ENCODE measurements around the gene KCP. TPM values are rescaled to one million over a fixed set of nuclear protein-coding genes. Genes with fewer than 3 reads are reported as not detected.

KCP gene
- total RNA-seq, 4 donors from 2014 or later = 0.16 to 2.3 (median 1.1) TPM

DNA sequence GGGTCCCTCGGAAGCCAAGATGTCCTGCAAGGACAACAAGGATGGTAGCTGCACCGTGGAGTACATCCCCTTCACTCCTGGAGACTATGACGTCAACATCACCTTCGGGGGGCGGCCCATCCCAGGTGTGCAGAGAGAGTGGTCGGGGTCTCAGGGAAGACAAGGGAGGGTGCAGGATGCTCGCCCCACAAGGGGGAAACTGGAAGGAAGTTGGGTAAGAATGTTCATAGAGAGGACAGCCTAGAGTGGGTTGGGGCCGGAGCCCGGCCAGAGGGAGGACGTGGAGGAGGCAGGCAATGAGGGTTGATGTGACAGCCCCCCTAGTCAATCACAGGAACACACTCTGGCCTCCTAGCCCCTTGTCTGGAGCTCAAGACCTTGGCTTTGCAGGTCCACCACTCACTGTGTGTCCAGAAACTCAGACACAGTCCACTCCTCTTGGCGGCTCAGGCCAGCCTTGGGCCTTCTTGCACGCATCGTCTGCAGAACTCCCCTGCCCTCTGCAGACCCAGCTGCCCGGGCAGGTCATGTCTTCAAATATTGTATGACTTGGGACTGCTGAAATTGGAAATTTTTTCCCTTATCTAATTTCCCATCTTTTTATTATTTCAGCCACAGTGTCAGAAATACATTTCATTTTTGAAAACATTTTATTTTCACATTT lies 63.6 kb downstream of the KCP start:
- TF ChIP-seq, protein P1, sequence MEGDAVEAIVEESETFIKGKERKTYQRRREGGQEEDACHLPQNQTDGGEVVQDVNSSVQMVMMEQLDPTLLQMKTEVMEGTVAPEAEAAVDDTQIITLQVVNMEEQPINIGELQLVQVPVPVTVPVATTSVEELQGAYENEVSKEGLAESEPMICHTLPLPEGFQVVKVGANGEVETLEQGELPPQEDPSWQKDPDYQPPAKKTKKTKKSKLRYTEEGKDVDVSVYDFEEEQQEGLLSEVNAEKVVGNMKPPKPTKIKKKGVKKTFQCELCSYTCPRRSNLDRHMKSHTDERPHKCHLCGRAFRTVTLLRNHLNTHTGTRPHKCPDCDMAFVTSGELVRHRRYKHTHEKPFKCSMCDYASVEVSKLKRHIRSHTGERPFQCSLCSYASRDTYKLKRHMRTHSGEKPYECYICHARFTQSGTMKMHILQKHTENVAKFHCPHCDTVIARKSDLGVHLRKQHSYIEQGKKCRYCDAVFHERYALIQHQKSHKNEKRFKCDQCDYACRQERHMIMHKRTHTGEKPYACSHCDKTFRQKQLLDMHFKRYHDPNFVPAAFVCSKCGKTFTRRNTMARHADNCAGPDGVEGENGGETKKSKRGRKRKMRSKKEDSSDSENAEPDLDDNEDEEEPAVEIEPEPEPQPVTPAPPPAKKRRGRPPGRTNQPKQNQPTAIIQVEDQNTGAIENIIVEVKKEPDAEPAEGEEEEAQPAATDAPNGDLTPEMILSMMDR (IDR thresholded peaks at IDR 0.05; ENCODE audit: low read depth) = no peak

DNA sequence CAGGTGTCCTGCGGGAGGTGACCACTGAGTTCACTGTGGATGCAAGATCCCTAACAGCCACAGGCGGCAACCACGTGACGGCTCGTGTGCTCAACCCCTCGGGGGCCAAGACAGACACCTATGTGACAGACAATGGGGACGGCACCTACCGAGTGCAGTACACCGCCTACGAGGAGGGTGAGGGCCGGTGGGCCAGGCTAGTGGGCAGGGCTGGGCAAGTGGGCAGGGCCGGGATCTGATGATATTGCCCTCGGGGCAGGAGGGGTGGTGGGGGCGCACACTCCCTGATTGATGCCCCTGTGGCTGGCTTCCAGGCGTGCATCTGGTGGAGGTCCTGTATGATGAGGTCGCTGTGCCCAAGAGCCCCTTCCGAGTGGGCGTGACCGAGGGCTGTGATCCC lies 64.5 kb downstream of the KCP start:
- TF ChIP-seq, protein P1 (IDR thresholded peaks at IDR 0.05; ENCODE audit: low read depth) = no peak

DNA sequence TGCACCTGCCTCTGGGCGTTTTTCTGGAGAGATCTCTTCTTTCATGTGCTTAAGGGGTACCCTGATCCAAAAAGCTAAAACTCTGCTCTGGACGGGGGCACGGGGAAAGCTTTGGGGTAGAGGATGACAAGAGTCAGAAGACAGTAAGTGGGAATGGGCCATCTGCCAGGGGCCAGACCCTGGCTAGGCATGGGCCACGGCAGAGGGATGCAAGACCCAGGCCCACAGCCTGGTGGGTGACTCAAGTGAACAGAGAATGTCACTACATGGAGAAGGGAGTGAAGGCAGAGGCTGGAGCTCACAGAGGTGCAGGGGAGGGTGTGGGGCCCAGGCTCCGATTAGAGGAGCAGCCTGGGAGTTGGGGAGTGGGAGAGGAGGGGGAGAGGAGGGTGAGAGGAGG lies 65.0 kb downstream of the KCP start:
- TF ChIP-seq, protein P1 (IDR thresholded peaks at IDR 0.05; ENCODE audit: low read depth) = no peak

DNA sequence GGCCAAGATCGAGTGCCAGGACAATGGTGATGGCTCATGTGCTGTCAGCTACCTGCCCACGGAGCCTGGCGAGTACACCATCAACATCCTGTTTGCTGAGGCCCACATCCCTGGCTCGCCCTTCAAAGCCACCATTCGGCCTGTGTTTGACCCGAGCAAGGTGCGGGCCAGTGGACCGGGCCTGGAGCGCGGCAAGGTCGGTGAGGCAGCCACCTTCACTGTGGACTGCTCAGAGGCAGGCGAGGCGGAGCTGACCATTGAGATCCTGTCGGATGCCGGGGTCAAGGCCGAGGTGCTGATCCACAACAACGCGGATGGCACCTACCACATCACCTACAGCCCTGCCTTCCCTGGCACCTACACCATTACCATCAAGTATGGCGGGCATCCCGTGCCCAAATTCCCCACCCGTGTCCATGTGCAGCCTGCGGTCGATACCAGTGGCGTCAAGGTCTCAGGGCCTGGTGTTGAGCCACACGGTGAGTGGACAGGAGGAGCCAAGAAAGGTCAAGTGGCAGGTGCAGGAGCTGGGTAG lies 65.7 kb downstream of the KCP start:
- TF ChIP-seq, protein P1 (IDR thresholded peaks at IDR 0.05; ENCODE audit: low read depth) = no peak

DNA sequence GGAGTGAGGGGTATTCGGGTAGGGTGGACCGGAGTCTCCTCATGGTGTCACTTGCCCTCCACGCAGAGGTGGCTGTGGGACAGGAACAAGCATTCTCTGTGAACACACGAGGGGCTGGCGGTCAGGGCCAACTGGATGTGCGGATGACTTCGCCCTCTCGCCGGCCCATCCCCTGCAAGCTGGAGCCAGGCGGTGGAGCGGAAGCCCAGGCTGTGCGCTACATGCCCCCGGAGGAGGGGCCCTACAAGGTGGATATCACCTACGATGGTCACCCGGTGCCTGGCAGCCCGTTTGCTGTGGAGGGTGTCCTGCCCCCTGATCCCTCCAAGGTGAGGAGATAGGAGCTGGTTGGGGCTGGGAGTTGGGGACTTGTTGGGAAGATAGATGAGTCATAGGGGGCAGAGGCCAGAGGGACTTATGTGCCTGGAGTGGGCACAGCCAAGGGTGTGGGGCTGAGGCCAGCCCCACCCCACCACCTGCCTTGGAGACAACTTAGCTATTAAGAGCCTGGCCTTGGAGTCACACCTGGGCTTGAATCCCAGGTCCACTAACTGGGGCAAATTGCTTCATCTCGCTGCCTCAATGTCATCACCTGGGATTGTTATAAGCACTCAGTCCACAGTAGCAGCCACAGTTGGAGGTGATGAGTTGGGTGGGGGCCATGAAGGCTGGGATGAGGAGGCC lies 66.4 kb downstream of the KCP start:
- TF ChIP-seq, protein P1 (IDR thresholded peaks at IDR 0.05; ENCODE audit: low read depth) = no peak

DNA sequence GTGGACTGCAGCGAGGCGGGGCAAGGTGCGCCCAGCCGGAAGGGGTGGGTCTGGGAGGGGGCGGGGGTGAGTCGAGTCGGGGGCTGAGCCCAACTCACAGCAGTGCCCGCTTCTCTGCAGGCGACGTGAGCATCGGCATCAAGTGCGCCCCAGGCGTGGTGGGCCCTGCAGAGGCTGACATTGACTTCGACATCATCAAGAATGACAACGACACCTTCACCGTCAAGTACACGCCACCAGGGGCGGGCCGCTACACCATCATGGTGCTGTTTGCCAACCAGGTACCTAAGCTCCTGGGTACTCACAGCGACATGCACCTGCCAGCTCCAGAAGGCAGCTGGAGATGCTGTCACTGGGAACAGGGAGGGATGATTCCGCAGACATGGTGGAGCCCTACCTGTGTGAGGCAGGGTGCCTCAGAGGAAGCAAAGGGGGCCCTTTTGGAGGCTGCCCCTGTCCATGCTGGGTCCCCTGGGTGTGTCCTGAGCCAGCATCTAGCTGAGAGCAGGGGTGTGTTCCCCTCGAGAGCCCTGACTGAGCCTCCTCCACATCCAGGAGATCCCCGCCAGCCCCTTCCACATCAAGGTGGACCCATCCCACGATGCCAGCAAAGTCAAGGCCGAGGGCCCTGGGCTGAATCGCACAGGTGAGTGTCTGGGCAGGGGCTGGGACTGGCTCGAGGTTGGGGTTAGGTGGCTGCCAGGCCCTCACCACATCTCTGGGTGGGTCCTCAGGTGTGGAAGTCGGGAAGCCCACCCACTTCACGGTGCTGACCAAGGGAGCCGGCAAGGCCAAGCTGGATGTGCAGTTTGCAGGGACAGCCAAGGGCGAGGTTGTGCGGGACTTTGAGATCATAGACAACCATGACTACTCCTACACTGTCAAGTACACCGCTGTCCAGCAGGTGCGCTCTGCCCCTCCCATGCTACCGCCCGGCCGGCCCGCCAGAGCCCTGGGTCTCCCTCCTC lies 67.6 kb downstream of the KCP start:
- TF ChIP-seq, protein P1 (IDR thresholded peaks at IDR 0.05; ENCODE audit: low read depth) = no peak
